Endothelial cell of umbilical vein (primary cell): ENCODE measurements around the gene TSPAN31. TPM values are rescaled to one million over a fixed set of nuclear protein-coding genes. Genes with fewer than 3 reads are reported as not detected.

Experiments
- BruUV-seq: library from RNA; stranded (reverse); fragments of 400-500 nt; replicated peaks from 2 replicates; lab custom pipeline; 2021; lab: Mats Ljungman, UMichigan
- CTCF ChIA-PET: fragments of 300-600, 350-600 bp; sonication (Branson Sonifier 250); formaldehyde crosslinking; loops from one replicate; lab custom pipeline; 2021; ENCODE audit warnings: antibody characterized with exemption, inconsistent platforms; lab: Charles Lee
- POLR2A ChIA-PET: fragments of 300-600, 350-600 bp; sonication (Branson Sonifier 250); formaldehyde crosslinking; loops from one replicate; lab custom pipeline; 2021; ENCODE audit warnings: antibody characterized with exemption, inconsistent platforms; lab: Charles Lee
- DNase-seq: peaks from one replicate; pipeline ENCODE4 v3.0.0-alpha.2; 2011; ENCODE audit warnings: low read depth, low spot score
- FAIRE-seq: peaks from 2 replicates; lab custom pipeline; 2011; peaks lifted over from hg19 to GRCh38; lab: Jason Lieb, UNC
- H2AFZ ChIP-seq: 2 replicates; pipeline ENCODE4 v1.6.0; 2012; ENCODE audit warnings: low read depth, low read length, control low read depth, inconsistent platforms
- H3K27ac ChIP-seq: 2 replicates; pipeline ENCODE4 v1.5.1; 2011; ENCODE audit warnings: low read depth, mild to moderate bottlenecking, control low read depth, low read length, moderate library complexity; ENCODE audit not compliant: insufficient read depth
- H3K27me3 ChIP-seq, 2 experiments: 2 replicates each; pipeline versions ENCODE4 v1.6.0 to v1.6.1; 2011; ENCODE audit warnings: low read length in 2 of 2, mixed read lengths in 1 of 2; ENCODE audit not compliant: control insufficient read depth in 2 of 2, insufficient read depth in 2 of 2
- H3K36me3 ChIP-seq, 2 experiments: 2 replicates in 1 of 2; 3 replicates in 1 of 2; pipeline ENCODE4 v1.5.1; 2011; ENCODE audit warnings: low read length in 2 of 2, mild to moderate bottlenecking in 1 of 2, moderate library complexity in 1 of 2; ENCODE audit not compliant: control insufficient read depth in 2 of 2, insufficient read depth in 2 of 2; ENCODE audit errors: extremely low read depth in 1 of 2
- H3K4me1 ChIP-seq: 3 replicates; pipeline ENCODE4 v1.5.1; 2011; ENCODE audit warnings: mild to moderate bottlenecking, low read length; ENCODE audit not compliant: control insufficient read depth, insufficient read depth; ENCODE audit errors: extremely low read depth
- H3K4me2 ChIP-seq: 2 replicates; pipeline ENCODE4 v1.6.1; 2011; ENCODE audit warnings: low read length, control low read depth, mixed read lengths; ENCODE audit not compliant: insufficient read depth
- H3K4me3 ChIP-seq, 3 experiments: fragments of 200-600 bp in 1 of 3; sonication (generic), shearing (Covaris generic) in 1 of 3; replicated peaks in 1 of 3; 2 replicates each; pipeline ENCODE4 v1.5.1; 2011 to 2016; ENCODE audit warnings: control low read depth in 3 of 3, low read length in 3 of 3, mild to moderate bottlenecking in 2 of 3, inconsistent platforms in 1 of 3, low read depth in 1 of 3, moderate library complexity in 1 of 3; ENCODE audit not compliant: insufficient read depth in 1 of 3
- H3K79me2 ChIP-seq: 2 replicates; pipeline ENCODE4 v1.6.0; 2012; ENCODE audit warnings: low read length, inconsistent platforms; ENCODE audit not compliant: control insufficient read depth, insufficient read depth
- H3K9ac ChIP-seq: replicated peaks from 2 replicates; pipeline ENCODE3; 2011; ENCODE audit warnings: low read length, control low read depth; ENCODE audit not compliant: insufficient read depth; ENCODE audit errors: extremely low read depth
- H3K9me1 ChIP-seq: replicated peaks from 3 replicates; pipeline ENCODE4 v1.6.0; 2011; ENCODE audit warnings: mild to moderate bottlenecking, low read length; ENCODE audit not compliant: control insufficient read depth, insufficient read depth; ENCODE audit errors: extremely low read depth
- H3K9me3 ChIP-seq: replicated peaks from 2 replicates; pipeline ENCODE4 v1.5.1; 2012; ENCODE audit warnings: low read length, inconsistent platforms; ENCODE audit not compliant: control insufficient read depth, insufficient read depth
- H4K20me1 ChIP-seq: replicated peaks from 2 replicates; pipeline ENCODE3; 2011; ENCODE audit warnings: mild to moderate bottlenecking, low read length; ENCODE audit not compliant: control insufficient read depth, insufficient read depth; ENCODE audit errors: extremely low read depth
- CTCF ChIP-seq, 2 donors: IDR thresholded peaks; 1 replicate in 1 of 2; 2 replicates in 1 of 2; pipeline ENCODE4 v1.5.1; 2011; ENCODE audit warnings: low read length in 2 of 2, mild to moderate bottlenecking in 2 of 2, moderate library complexity in 2 of 2, control low read depth in 1 of 2, inconsistent platforms in 1 of 2, low read depth in 1 of 2; ENCODE audit not compliant: insufficient read depth in 1 of 2; ENCODE audit errors: extremely low read depth in 1 of 2
- EZH2 ChIP-seq: IDR thresholded peaks from 2 replicates; pipeline ENCODE4 v1.6.1; 2012; ENCODE audit warnings: borderline replicate concordance, low read depth, mild to moderate bottlenecking, moderate library complexity, low read length, inconsistent platforms; ENCODE audit not compliant: severe bottlenecking
- FOS ChIP-seq: IDR thresholded peaks from 2 replicates; pipeline ENCODE4 v1.6.1; 2011; ENCODE audit warnings: mild to moderate bottlenecking, low read length, moderate library complexity, borderline replicate concordance; ENCODE audit not compliant: insufficient read depth
- GATA2 ChIP-seq: IDR thresholded peaks from 2 replicates; pipeline ENCODE4 v1.7.0; 2011; ENCODE audit warnings: low read depth, mild to moderate bottlenecking, moderate library complexity, mixed read lengths, low read length; ENCODE audit not compliant: insufficient read length, insufficient read depth
- JUN ChIP-seq: IDR thresholded peaks from 2 replicates; pipeline ENCODE4 v1.6.1; 2011; ENCODE audit warnings: borderline replicate concordance, low read depth; ENCODE audit not compliant: insufficient read length, insufficient read depth
- MAX ChIP-seq: IDR thresholded peaks from 2 replicates; pipeline ENCODE4 v1.6.1; 2011; ENCODE audit not compliant: insufficient read depth, insufficient read length
- MYC ChIP-seq: IDR thresholded peaks from one replicate; pipeline ENCODE4 v1.6.1; 2011; ENCODE audit warnings: mild to moderate bottlenecking, low read depth, low read length
- POLR2A ChIP-seq: IDR thresholded peaks from 2 replicates; pipeline ENCODE4 v1.6.1; 2012; ENCODE audit warnings: low read depth, mild to moderate bottlenecking, control low read depth, low read length
- POLR2AphosphoS5 ChIP-seq: IDR thresholded peaks from 2 replicates; pipeline ENCODE4 v1.6.1; 2012; ENCODE audit warnings: low read depth, mild to moderate bottlenecking, control low read depth, low read length, moderate library complexity; ENCODE audit not compliant: insufficient read depth
- dilution Hi-C: fragments of 300-500 bp; cut with MboI; formaldehyde crosslinking; loops from one replicate; pipeline ENCODE4 v1.15.0; 2019; ENCODE audit warnings: low sequenced_read_pairs; ENCODE audit not compliant: extremely low pct_ligation_motif_present
- intact Hi-C: fragments of 100-400 bp; cut with micrococcal nuclease; formaldehyde crosslinking; loops from one replicate; pipeline ENCODE4 v1.10.0; 2022
- polyA plus RNA-seq, 4 experiments: library from polyadenylated mRNA; depleted of rRNA in 3 of 4; stranded (reverse) in 3 of 4; unstranded in 1 of 4; fragments of >200 nt; gene quantifications; 2 replicates each; pipeline versions ENCODE4 v1.2.1 to v1.2.3, GENCODE V29; 2011 to 2012; ENCODE audit warnings: missing spikeins in 1 of 4
- total RNA-seq: library from RNA; stranded (reverse); gene quantifications from 2 replicates; pipeline ENCODE4 v1.2.3, GENCODE V29; 2021

The TSPAN31 gene
- total and polyA plus RNA-seq, 2 donors (not counting 3 experiments of a cell fraction or from before 2014, with no cell fraction given): 15.0 to 43.9 TPM

DNA sequence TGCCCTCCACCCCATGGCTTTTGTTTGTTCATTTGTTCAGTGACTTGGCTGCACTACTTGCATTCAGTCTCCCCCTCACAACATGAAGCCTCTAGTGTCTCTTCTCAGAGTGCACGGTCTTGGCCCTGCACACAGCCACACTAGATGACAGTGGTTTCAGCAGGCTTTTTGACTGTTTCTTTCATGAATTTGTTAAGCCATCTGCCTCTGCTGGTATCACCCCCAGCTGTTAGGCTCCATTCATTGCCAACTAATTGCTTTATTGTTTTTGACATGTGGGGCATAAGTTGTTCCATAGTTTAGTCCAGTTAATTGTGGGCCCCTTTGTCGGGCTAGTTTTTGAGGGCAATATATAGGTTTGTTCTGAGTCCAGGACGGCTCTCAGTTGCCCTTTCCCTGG, 32.1 kb upstream of the TSPAN31 start:
- Histone ChIP-seq H3K4me1 (no peaks in the 10 kb centered on the region), H3K79me2 (no peaks in the 10 kb centered on the region), H3K9ac (no peak overlapping the region), H3K9me3 (no peaks in the 10 kb centered on the region), H3K36me3 (peaks cover 0 to 20% of the 10 kb centered on the region in 2 experiments), H3K27ac (no peak overlapping the region), H3K9me1 (no peaks in the 10 kb centered on the region), H2AFZ (no peak overlapping the region), H3K27me3 (no peaks in the 10 kb centered on the region), H3K4me2 (no peak overlapping the region), H3K4me3 (no peak overlapping the region), H4K20me1 (no peaks in the 10 kb centered on the region)
- ChIA-PET POLR2A (no interaction called here), CTCF (interaction anchor here (1.3 to 1.7 kb wide), 2 partner anchors 13 to 129 kb away, joined by 4 to 8 read pairs; no protein-coding TSS in a partner anchor)
- FAIRE-seq (no peak), DNase-seq (no peak)
- TF ChIP-seq POLR2AphosphoS5 (no peak), POLR2A (no peak), EZH2 (no peak), MAX (no peak), FOS (no peak), GATA2 (no peak), JUN (no peak), CTCF (IDR thresholded peaks at IDR 0.05; ENCODE audit: extremely low read depth in 1 of 2, insufficient read depth in 1 of 2, low read depth in 1 of 2, low read length in 2 of 2) (no peak), MYC (no peak)
- dilution Hi-C loops (no loop called here), intact Hi-C loops (no loop called here)
- no TSS peak for BruUV-seq
